GM12891 (cell line): Measurements from ENCODE around the gene ARMC8.

Source experiments
- DNase-seq: peaks from one replicate; pipeline ENCODE4 v3.0.0; 2011; ENCODE audit warnings: low spot score; ENCODE audit not compliant: insufficient read length
- FAIRE-seq: peaks from 2 replicates; lab custom pipeline; 2011; peaks lifted over from hg19 to GRCh38; lab: Jason Lieb, UNC
- PAX5 ChIP-seq: IDR thresholded peaks from 2 replicates; pipeline ENCODE4 v1.6.1; 2011; ENCODE audit warnings: low read length, moderate library complexity, mild to moderate bottlenecking; ENCODE audit not compliant: insufficient read depth, severe bottlenecking
- POLR2A ChIP-seq: IDR thresholded peaks from 2 replicates; pipeline ENCODE4 v1.6.1; 2011; ENCODE audit warnings: low read depth, low read length, control low read depth
- POLR2AphosphoS5 ChIP-seq: IDR thresholded peaks from 2 replicates; pipeline ENCODE4 v1.6.1; 2011; ENCODE audit warnings: low read depth, low read length, control low read depth
- POU2F2 ChIP-seq: IDR thresholded peaks from 2 replicates; pipeline ENCODE4 v1.6.1; 2011; ENCODE audit warnings: low read depth, mild to moderate bottlenecking, control low read depth, low read length, moderate library complexity
- SPI1 ChIP-seq: IDR thresholded peaks from 2 replicates; pipeline ENCODE4 v1.6.1; 2011; ENCODE audit warnings: low read depth, low read length, control low read depth
- TAF1 ChIP-seq: IDR thresholded peaks from 2 replicates; pipeline ENCODE4 v1.6.1; 2011; ENCODE audit warnings: low read depth, low read length, control low read depth

Gene ARMC8

DNA sequence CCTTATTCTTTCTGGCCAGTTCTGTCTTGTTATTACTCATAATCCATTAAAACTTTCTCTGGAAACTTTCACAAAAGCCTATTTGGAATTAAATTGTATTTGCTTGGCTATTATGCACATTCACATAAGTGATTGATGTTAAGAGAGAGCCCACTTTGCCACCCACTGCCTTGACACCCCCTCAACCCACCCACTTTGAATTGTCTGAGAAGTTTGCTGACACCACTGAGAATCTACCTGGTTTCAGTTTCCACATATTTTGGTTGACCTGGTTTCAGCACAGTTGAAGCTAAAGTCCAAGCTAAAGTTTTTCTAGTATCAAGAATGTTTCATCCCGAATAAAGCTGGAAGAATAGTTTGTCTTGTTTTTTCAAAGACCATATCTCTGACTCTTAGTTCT, 70.9 kb downstream of the ARMC8 start:
- DNase-seq (no peak), FAIRE-seq (no peak)
- TF ChIP-seq TAF1 (no peak), SPI1 (no peak), POU2F2 (no peak), POLR2A (no peak), PAX5 (no peak), POLR2AphosphoS5 (no peak)

DNA sequence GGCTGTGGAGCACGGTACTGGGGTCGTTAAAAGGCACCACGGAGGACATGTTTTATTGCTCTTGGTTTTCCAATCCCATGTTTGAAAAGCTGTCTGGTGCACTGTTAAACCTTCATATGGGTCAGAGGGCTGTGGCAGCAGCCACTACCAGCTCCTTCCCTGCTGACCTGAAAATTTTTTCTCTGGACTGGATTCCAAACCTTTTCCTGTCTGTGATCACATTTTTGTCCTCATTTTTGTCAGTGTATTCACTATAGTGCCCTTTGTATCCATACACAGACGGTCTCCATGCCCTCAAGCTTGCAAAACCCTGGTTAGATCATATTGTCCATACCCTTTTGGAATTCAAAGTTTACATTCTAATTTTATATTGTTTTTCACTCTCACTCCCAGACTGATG, 72.0 kb downstream of the ARMC8 start:
- TF ChIP-seq TAF1 (no peak), SPI1 (no peak), POU2F2 (no peak), POLR2A (no peak), POLR2AphosphoS5 (no peak)
- DNase-seq (no peak), FAIRE-seq (no peak)

DNA sequence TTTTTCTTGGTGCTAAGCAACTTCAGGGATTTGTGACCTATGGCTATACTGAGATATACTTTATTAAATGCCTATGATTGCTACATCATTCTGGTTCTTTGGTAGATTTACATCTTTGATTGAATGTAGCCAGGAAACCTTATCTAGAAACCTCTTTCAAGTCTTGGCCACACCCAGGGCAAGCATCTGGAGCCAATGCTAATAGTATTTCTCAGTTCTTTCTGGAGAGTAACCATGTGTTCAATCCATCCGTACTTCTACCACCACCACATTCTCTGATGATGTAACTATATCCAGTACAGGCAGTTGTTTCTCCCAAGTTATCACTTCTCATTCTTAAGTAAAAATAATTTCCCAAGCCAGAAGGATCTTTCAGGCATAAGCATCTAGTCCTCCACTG, 73.5 kb downstream of the ARMC8 start:
- DNase-seq (no peak), FAIRE-seq (no peak)
- TF ChIP-seq SPI1 = no peak
- TF ChIP-seq PAX5 = no peak
- TF ChIP-seq POLR2A = no peak
- no peak for TF ChIP-seq TAF1
- no peak for TF ChIP-seq POLR2AphosphoS5
- no peak for TF ChIP-seq POU2F2

DNA sequence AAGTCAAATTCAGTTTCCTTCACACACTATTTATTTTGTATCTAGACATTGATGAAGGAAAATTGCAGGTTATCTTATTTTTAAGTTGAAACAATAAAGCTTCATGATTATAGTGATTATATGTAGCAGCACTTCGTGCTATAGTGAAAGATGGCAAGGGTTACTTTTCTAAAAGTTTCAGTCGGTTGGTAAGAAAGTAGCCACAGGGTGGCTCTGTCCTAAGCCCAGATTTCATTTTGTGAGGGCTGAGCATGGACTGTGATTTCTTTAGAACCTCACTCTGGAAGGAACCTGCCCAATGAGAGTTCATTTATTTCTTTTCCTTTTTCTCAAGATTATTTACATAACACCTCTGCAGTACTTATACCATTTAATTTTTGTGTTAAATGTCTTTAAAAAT, 76.0 kb downstream of the ARMC8 start:
- TF ChIP-seq POLR2AphosphoS5 (no peak), POLR2A (no peak), SPI1 (no peak), POU2F2 (no peak), TAF1 (no peak), PAX5 (no peak)
- FAIRE-seq (no peak), DNase-seq (no peak)

DNA sequence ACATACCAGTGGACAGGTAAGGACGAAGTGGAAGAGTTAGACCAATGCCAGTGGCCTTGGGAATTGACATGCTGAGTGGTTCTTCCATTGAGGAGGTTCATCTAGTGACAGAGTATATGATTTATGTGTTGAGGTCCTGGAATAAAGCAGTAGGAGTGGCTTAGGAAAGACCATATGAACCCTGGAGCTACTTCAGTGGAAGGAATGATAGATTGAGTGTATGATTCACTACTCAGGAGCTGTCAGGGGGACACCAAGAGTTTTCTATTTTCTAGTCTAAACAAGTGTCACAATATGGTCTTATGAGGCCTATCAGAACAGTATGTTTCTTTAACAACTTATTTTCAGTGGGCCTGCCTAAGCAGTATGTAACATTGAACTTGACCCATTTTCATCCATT, 78.6 kb downstream of the ARMC8 start:
- DNase-seq (no peak), FAIRE-seq (no peak)
- TF ChIP-seq POLR2A = no peak
- TF ChIP-seq POLR2AphosphoS5 = no peak
- TF ChIP-seq PAX5 = no peak
- TF ChIP-seq SPI1 = no peak
- TF ChIP-seq TAF1 = no peak
- no peak for TF ChIP-seq POU2F2

DNA sequence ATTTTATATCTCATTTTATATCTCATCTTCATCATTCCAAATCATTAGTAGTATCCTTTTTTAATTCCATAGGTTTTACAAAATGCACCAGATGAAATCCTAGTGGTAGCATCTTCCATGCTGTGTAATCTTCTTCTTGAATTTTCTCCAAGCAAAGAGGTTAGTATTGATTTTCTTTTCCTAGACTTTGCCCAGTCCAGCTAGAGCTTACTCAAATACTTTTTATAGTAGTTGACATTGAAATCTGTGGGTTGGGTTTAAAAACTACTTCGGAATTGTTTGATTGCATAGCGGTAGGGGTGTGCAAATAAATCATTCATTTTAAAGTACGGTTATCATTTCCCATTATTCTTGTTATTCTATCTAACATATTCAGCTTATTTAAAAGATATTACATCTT, 80.0 kb downstream of the ARMC8 start:
- TF ChIP-seq TAF1 (no peak), POLR2A (no peak), PAX5 (no peak), POU2F2 (no peak), SPI1 (no peak)
- FAIRE-seq (no peak), DNase-seq (no peak)

DNA sequence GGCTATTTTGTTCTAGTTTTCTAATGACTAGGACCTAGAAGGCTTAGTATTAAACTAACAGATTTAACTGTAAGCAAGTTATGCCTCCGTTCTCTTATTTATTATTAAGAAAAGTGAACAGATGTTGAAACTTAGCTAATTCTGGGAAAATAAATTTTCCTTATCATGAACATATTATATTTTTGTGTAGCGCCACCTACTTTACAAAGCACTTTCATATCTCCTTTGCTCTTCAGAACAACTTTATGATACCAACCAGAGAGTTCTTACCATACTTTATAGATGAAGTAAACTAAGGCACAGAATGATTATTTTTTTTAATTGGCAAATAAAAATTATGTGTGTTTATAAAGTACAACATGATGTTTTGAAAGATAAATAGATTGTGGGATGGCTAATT, 83.1 kb downstream of the ARMC8 start:
- no peak for DNase-seq
- FAIRE-seq = no peak
- TF ChIP-seq SPI1 (no peak), TAF1 (no peak), PAX5 (no peak), POLR2A (no peak), POU2F2 (no peak)

DNA sequence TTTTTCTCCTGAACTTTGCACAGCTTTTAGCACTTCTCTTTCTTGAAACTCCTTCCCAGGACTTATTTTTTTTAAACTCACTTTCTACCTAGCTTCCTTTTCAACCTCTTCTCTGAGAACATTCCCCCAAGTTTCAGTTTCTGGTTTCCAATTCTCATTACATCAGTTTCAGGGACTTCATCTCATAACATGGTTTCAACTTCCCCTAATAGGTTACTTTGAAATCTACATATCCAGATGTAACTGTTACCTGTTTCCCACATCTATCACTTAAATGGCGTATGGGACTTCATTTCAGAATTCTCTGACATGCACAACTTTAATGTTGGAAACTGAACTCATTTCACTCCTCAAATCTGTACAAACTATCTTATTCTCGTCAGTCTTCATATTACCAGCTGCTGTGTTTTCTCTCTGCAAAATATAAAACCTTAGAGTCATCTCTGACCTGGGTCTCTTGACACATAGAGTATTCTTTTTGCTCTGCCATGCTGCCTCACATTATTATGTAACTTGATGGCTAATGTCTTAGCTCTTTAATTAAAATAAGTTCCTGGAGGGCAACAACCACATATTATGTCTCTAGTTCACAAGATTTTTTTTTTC, 84.2 kb downstream of the ARMC8 start:
- FAIRE-seq (peak; percentile 58), DNase-seq (no peak)
- TF ChIP-seq PAX5 (no peak), SPI1 (no peak), TAF1 (no peak), POLR2AphosphoS5 (no peak), POLR2A (no peak), POU2F2 (no peak)

DNA sequence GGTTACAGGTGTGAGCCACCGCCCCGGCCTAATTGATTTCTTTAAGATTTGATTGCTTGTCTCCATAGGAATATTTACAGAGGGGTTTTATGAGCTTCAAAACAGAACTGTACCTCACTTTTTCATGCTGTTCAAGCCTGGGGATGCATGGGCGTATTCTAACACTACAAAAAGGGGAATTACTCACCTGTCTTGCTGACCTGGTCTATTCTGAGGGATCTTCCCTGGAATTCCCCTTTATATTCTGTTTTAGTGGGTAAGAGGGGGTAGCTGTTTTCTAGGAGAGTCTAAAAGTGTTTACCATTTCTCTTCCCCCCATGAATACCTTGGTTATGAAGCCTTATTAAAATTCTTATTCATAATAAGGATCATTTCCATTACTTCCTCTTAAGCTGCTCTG, 94.5 kb downstream of the ARMC8 start:
- TF ChIP-seq SPI1 (no peak), PAX5 (no peak)
- FAIRE-seq (no peak), DNase-seq (no peak)

DNA sequence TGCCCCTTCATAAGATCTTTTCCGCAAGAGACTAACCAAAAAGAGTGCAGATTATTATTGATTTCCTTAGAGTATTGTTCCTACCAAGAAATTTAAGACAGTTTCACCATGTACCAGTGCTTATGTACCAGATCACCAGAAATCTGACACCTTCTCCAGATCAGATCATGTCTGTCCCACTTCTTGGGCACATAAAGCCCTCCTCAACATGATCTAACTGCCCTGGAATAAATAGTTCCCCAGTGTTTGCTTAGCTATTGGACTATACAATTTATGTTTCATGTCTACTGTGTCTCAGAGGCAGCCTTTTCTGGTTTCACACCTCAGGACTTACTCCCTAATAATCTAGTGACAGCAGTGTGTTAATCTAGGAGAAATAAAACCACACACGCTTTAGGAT, 95.7 kb downstream of the ARMC8 start:
- TF ChIP-seq PAX5 (no peak), POLR2AphosphoS5 (no peak)
- DNase-seq (no peak), FAIRE-seq (no peak)

DNA sequence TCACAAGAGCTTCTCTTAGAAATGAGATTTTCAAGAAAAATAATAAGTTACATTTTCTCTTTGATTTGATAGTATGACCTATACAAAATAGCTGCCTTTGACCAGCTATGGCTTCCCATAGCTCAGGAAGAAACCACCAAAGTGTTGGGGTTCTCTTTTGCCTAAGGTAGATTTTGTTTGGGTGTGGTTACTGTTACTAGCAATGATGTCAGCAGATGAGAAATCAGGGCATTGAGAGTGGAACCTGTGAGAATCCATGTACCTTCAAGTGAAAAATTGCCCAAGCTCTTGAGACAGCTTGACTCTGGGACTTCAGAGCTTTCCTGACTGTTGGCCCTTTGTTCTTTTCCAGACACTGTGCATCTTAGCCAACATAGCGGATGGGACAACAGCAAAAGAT, 97.0 kb downstream of the ARMC8 start:
- TF ChIP-seq POU2F2 = no peak
- no peak for TF ChIP-seq SPI1
- TF ChIP-seq TAF1 = no peak
- no peak for TF ChIP-seq POLR2AphosphoS5
- TF ChIP-seq POLR2A = no peak
- no peak for TF ChIP-seq PAX5
- no peak for DNase-seq
- no peak for FAIRE-seq
